HEK293 (cell line): ENCODE measurements around the gene MTARC2.

Source experiments
- CTCF ChIA-PET: fragments of 350-600 bp; formaldehyde crosslinking; extraction: SDS; loops from one replicate; lab custom pipeline; 2021; ENCODE audit warnings: antibody characterized with exemption; lab: Yijun Ruan, JAX
- POLR2A ChIA-PET: fragments of 300-600 bp; formaldehyde crosslinking; extraction: SDS; loops from one replicate; lab custom pipeline; 2020; ENCODE audit warnings: antibody characterized with exemption, inconsistent platforms; lab: Yijun Ruan, JAX
- H3K27ac ChIP-seq: fragments of 200-500 bp; sonication (Bioruptor generic); 2 replicates; pipeline ENCODE4 v1.5.1; 2014; ENCODE audit warnings: low read depth, low read length, control low read depth, inconsistent platforms; ENCODE audit errors: extremely low read depth
- H3K36me3 ChIP-seq, 2 experiments: fragments of 200-500 bp in 1 of 2; sonication (Bioruptor generic) in 1 of 2; 1 replicate in 1 of 2; 2 replicates in 1 of 2; pipeline ENCODE4 v1.5.1; 2014 to 2017; ENCODE audit warnings: inconsistent platforms in 2 of 2, low read length in 2 of 2; ENCODE audit not compliant: control insufficient read depth in 2 of 2, insufficient read depth in 1 of 2
- H3K4me1 ChIP-seq: fragments of 200-500 bp; sonication (Bioruptor generic); 2 replicates; pipeline ENCODE4 v1.5.1; 2014; ENCODE audit warnings: mild to moderate bottlenecking, low read length, inconsistent platforms; ENCODE audit not compliant: control insufficient read depth, insufficient read depth
- H3K4me3 ChIP-seq: 2 replicates; pipeline ENCODE4 v1.5.1; 2011; ENCODE audit warnings: low read depth, mild to moderate bottlenecking, control low read depth, low read length, moderate library complexity
- H3K9me3 ChIP-seq: fragments of 200-500 bp; sonication (Bioruptor generic); 2 replicates; pipeline ENCODE4 v1.5.1; 2014; ENCODE audit warnings: low read depth, low read length, inconsistent platforms; ENCODE audit not compliant: control insufficient read depth, insufficient read depth
- GLIS2 ChIP-seq: fragments of 450-650 bp; formaldehyde crosslinking; IDR thresholded peaks from 2 replicates; pipeline ENCODE4 v1.5.1; 2016; ENCODE audit warnings: missing biosample characterization, missing genetic modification characterization
- PRDM1 ChIP-seq: fragments of 450-650 bp; formaldehyde crosslinking; IDR thresholded peaks from 2 replicates; pipeline ENCODE4; 2016; ENCODE audit warnings: missing biosample characterization, missing genetic modification characterization
- ZNF211 ChIP-seq: fragments of 450-650 bp; formaldehyde crosslinking; IDR thresholded peaks from 2 replicates; pipeline ENCODE4 v1.5.1; 2016; ENCODE audit warnings: low read depth, missing biosample characterization, missing genetic modification characterization
- ZNF354C ChIP-seq: fragments of 450-650 bp; formaldehyde crosslinking; IDR thresholded peaks from 2 replicates; pipeline ENCODE4 v1.5.1; 2016; ENCODE audit warnings: missing biosample characterization, missing genetic modification characterization, low read depth, borderline replicate concordance
- ZNF391 ChIP-seq: fragments of 450-650 bp; formaldehyde crosslinking; IDR thresholded peaks from 2 replicates; pipeline ENCODE4 v1.5.1; 2016; ENCODE audit warnings: low read depth, missing biosample characterization, missing genetic modification characterization, borderline replicate concordance
- ZNF416 ChIP-seq: fragments of 450-650 bp; formaldehyde crosslinking; IDR thresholded peaks from 2 replicates; pipeline ENCODE4 v1.5.1; 2016; ENCODE audit warnings: missing biosample characterization, missing genetic modification characterization
- ZNF48 ChIP-seq: fragments of 450-650 bp; formaldehyde crosslinking; IDR thresholded peaks from 2 replicates; pipeline ENCODE4 v1.5.1; 2016; ENCODE audit warnings: missing biosample characterization, missing genetic modification characterization
- ZNF629 ChIP-seq: fragments of 450-650 bp; formaldehyde crosslinking; IDR thresholded peaks from 2 replicates; pipeline ENCODE4 v1.5.1; 2017; ENCODE audit warnings: missing biosample characterization, missing genetic modification characterization
- ZNF707 ChIP-seq: fragments of 450-650 bp; formaldehyde crosslinking; IDR thresholded peaks from 2 replicates; pipeline ENCODE4 v1.5.1; 2016; ENCODE audit warnings: missing biosample characterization, missing genetic modification characterization
- ZNF768 ChIP-seq: fragments of 450-650 bp; formaldehyde crosslinking; IDR thresholded peaks from 2 replicates; pipeline ENCODE4 v1.5.1; 2018; ENCODE audit warnings: missing biosample characterization, mild to moderate bottlenecking, missing genetic modification characterization
- ZNF830 ChIP-seq: fragments of 450-650 bp; IDR thresholded peaks from 2 replicates; pipeline ENCODE4 v1.5.0; 2018; ENCODE audit warnings: missing biosample characterization, missing genetic modification characterization, low read depth, mild to moderate bottlenecking, moderate library complexity
- ZSCAN23 ChIP-seq: fragments of 450-650 bp; formaldehyde crosslinking; IDR thresholded peaks from 2 replicates; pipeline ENCODE4 v1.5.1; 2016; ENCODE audit warnings: missing biosample characterization, missing genetic modification characterization
- TF ChIP-seq, protein P1 (sequence below): fragments of 450-650 bp; formaldehyde crosslinking; IDR thresholded peaks from 2 replicates; pipeline ENCODE4 v1.5.1; 2016; ENCODE audit warnings: missing biosample characterization, missing genetic modification characterization, borderline replicate concordance
- TF ChIP-seq, protein P2 (sequence below): fragments of 450-650 bp; formaldehyde crosslinking; IDR thresholded peaks from 2 replicates; pipeline ENCODE4 v1.5.1; 2016; ENCODE audit warnings: missing biosample characterization, missing genetic modification characterization
- TF ChIP-seq, protein P3 (sequence below): fragments of 450-650 bp; formaldehyde crosslinking; IDR thresholded peaks from 2 replicates; pipeline ENCODE4 v1.5.1; 2016; ENCODE audit warnings: missing biosample characterization, missing genetic modification characterization
- TF ChIP-seq, protein P4 (sequence below): fragments of 450-650 bp; formaldehyde crosslinking; IDR thresholded peaks from 2 replicates; pipeline ENCODE4 v1.5.1; 2016; ENCODE audit warnings: missing biosample characterization, missing genetic modification characterization
- TF ChIP-seq, protein P5 (sequence below): sonication (generic); formaldehyde crosslinking; IDR thresholded peaks from 2 replicates; pipeline ENCODE4 v1.8.1; 2022; ENCODE audit warnings: mild to moderate bottlenecking, moderate library complexity, missing genetic modification reagents
- TF ChIP-seq, protein P6 (sequence below): fragments of 450-650 bp; IDR thresholded peaks from 2 replicates; pipeline ENCODE4 v1.5.1; 2018; ENCODE audit warnings: missing biosample characterization, mild to moderate bottlenecking, missing genetic modification characterization

The MTARC2 gene

DNA sequence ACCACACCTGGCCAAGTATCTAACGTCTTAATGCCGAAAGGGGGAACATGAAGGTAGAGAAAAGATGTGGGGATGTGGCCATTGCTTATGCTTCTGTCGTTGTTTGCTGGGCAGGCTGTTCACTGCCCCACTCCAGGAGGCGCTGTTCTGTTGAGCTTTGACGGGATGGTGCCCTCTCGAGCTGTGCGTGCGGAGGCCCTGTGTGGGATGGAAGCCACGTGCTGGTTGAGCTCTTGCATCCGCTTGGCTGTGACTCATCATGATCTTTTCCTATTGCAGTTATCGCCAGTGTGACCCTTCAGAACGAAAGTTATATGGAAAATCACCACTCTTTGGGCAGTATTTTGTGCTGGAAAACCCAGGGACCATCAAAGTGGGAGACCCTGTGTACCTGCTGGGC is 64.9 kb downstream of the MTARC2 start:
- POLR2A ChIA-PET, result no interaction called here
- TF ChIP-seq, protein P1, sequence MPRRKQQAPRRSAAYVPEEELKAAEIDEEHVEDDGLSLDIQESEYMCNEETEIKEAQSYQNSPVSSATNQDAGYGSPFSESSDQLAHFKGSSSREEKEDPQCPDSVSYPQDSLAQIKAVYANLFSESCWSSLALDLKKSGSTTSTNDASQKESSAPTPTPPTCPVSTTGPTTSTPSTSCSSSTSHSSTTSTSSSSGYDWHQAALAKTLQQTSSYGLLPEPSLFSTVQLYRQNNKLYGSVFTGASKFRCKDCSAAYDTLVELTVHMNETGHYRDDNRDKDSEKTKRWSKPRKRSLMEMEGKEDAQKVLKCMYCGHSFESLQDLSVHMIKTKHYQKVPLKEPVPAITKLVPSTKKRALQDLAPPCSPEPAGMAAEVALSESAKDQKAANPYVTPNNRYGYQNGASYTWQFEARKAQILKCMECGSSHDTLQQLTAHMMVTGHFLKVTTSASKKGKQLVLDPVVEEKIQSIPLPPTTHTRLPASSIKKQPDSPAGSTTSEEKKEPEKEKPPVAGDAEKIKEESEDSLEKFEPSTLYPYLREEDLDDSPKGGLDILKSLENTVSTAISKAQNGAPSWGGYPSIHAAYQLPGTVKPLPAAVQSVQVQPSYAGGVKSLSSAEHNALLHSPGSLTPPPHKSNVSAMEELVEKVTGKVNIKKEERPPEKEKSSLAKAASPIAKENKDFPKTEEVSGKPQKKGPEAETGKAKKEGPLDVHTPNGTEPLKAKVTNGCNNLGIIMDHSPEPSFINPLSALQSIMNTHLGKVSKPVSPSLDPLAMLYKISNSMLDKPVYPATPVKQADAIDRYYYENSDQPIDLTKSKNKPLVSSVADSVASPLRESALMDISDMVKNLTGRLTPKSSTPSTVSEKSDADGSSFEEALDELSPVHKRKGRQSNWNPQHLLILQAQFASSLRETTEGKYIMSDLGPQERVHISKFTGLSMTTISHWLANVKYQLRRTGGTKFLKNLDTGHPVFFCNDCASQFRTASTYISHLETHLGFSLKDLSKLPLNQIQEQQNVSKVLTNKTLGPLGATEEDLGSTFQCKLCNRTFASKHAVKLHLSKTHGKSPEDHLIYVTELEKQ (tag by site-specific recombination), result no peak
- TF ChIP-seq, protein P2, sequence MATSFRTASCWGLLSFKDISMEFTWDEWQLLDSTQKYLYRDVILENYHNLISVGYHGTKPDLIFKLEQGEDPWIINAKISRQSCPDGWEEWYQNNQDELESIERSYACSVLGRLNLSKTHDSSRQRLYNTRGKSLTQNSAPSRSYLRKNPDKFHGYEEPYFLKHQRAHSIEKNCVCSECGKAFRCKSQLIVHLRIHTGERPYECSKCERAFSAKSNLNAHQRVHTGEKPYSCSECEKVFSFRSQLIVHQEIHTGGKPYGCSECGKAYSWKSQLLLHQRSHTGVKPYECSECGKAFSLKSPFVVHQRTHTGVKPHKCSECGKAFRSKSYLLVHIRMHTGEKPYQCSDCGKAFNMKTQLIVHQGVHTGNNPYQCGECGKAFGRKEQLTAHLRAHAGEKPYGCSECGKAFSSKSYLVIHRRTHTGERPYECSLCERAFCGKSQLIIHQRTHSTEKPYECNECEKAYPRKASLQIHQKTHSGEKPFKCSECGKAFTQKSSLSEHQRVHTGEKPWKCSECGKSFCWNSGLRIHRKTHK (tag by site-specific recombination), result no peak
- TF ChIP-seq ZNF707 (no peak), ZNF211 (no peak), GLIS2 (tag by site-specific recombination) (no peak), ZNF48 (tag by site-specific recombination) (no peak), ZNF391 (tag by site-specific recombination) (no peak), ZNF768 (tag by site-specific recombination) (no peak), ZNF416 (tag by site-specific recombination) (no peak), ZSCAN23 (no peak), ZNF629 (tag by site-specific recombination) (no peak), ZNF354C (tag by site-specific recombination) (no peak), ZNF830 (tag by site-specific recombination) (no peak), PRDM1 (tag by site-specific recombination) (no peak)
- TF ChIP-seq, protein P3, sequence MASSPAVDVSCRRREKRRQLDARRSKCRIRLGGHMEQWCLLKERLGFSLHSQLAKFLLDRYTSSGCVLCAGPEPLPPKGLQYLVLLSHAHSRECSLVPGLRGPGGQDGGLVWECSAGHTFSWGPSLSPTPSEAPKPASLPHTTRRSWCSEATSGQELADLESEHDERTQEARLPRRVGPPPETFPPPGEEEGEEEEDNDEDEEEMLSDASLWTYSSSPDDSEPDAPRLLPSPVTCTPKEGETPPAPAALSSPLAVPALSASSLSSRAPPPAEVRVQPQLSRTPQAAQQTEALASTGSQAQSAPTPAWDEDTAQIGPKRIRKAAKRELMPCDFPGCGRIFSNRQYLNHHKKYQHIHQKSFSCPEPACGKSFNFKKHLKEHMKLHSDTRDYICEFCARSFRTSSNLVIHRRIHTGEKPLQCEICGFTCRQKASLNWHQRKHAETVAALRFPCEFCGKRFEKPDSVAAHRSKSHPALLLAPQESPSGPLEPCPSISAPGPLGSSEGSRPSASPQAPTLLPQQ (tag by site-specific recombination), result no peak
- TF ChIP-seq, protein P4, sequence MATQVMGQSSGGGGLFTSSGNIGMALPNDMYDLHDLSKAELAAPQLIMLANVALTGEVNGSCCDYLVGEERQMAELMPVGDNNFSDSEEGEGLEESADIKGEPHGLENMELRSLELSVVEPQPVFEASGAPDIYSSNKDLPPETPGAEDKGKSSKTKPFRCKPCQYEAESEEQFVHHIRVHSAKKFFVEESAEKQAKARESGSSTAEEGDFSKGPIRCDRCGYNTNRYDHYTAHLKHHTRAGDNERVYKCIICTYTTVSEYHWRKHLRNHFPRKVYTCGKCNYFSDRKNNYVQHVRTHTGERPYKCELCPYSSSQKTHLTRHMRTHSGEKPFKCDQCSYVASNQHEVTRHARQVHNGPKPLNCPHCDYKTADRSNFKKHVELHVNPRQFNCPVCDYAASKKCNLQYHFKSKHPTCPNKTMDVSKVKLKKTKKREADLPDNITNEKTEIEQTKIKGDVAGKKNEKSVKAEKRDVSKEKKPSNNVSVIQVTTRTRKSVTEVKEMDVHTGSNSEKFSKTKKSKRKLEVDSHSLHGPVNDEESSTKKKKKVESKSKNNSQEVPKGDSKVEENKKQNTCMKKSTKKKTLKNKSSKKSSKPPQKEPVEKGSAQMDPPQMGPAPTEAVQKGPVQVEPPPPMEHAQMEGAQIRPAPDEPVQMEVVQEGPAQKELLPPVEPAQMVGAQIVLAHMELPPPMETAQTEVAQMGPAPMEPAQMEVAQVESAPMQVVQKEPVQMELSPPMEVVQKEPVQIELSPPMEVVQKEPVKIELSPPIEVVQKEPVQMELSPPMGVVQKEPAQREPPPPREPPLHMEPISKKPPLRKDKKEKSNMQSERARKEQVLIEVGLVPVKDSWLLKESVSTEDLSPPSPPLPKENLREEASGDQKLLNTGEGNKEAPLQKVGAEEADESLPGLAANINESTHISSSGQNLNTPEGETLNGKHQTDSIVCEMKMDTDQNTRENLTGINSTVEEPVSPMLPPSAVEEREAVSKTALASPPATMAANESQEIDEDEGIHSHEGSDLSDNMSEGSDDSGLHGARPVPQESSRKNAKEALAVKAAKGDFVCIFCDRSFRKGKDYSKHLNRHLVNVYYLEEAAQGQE (tag by site-specific recombination), result no peak
- TF ChIP-seq, protein P5, sequence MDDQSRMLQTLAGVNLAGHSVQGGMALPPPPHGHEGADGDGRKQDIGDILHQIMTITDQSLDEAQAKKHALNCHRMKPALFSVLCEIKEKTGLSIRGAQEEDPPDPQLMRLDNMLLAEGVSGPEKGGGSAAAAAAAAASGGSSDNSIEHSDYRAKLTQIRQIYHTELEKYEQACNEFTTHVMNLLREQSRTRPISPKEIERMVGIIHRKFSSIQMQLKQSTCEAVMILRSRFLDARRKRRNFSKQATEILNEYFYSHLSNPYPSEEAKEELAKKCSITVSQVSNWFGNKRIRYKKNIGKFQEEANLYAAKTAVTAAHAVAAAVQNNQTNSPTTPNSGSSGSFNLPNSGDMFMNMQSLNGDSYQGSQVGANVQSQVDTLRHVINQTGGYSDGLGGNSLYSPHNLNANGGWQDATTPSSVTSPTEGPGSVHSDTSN, result no peak
- TF ChIP-seq, protein P6, sequence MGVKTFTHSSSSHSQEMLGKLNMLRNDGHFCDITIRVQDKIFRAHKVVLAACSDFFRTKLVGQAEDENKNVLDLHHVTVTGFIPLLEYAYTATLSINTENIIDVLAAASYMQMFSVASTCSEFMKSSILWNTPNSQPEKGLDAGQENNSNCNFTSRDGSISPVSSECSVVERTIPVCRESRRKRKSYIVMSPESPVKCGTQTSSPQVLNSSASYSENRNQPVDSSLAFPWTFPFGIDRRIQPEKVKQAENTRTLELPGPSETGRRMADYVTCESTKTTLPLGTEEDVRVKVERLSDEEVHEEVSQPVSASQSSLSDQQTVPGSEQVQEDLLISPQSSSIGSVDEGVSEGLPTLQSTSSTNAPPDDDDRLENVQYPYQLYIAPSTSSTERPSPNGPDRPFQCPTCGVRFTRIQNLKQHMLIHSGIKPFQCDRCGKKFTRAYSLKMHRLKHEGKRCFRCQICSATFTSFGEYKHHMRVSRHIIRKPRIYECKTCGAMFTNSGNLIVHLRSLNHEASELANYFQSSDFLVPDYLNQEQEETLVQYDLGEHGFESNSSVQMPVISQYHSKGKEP (tag by site-specific recombination), result no peak
- Histone ChIP-seq H3K27ac (no peak overlapping the region), H3K4me3 (no peak overlapping the region), H3K4me1 (no peaks in the 10 kb centered on the region), H3K9me3 (no peaks in the 10 kb centered on the region), H3K36me3 (peaks cover 0 to 48% of the 10 kb centered on the region in 2 experiments; a peak in 1 of 3 replicates)
- CTCF ChIA-PET, result interaction anchor here (0.5 to 1.6 kb wide), 6 partner anchors 9 to 1923 kb away, joined by 3 to 4 read pairs (median 4); no protein-coding TSS in a partner anchor
